DMS153 (cell line): ENCODE results near the gene WDR38.

Experiments used
- DNase-seq: peaks from one replicate; lab custom pipeline; 2025; lab: John Stamatoyannopoulos, UW

WDR38 gene

GRCh38 chr9:124882231-124882630 is 29.0 kb downstream of the WDR38 start:
- DNase-seq: no peak

GRCh38 chr9:124884376-124884775 is 31.1 kb downstream of the WDR38 start:
- no peak for DNase-seq

- DNase-seq: no peak
Measured at GRCh38 chr9:124885551-124885950, 32.3 kb downstream of the WDR38 start.

- DNase-seq: no peak
Measured at GRCh38 chr9:124886461-124886860, 33.2 kb downstream of the WDR38 start.

GRCh38 chr9:124886866-124887492 is 33.7 kb downstream of the WDR38 start:
- no peak for DNase-seq

- DNase-seq: no peak
Measured at GRCh38 chr9:124887832-124888231, 34.6 kb downstream of the WDR38 start.

- no peak for DNase-seq
Measured at GRCh38 chr9:124889006-124889405, 35.7 kb downstream of the WDR38 start.

- DNase-seq: no peak
Measured at GRCh38 chr9:124890179-124890578, 36.9 kb downstream of the WDR38 start.

GRCh38 chr9:124894035-124894740 is 40.9 kb downstream of the WDR38 start:
- no peak for DNase-seq

GRCh38 chr9:124894741-124895170 is 41.5 kb downstream of the WDR38 start:
- DNase-seq: no peak

- DNase-seq: no peak
Measured at GRCh38 chr9:124897570-124898460, 44.6 kb downstream of the WDR38 start.

GRCh38 chr9:124899845-124900244 is 46.6 kb downstream of the WDR38 start:
- no peak for DNase-seq

GRCh38 chr9:124906966-124907365 is 53.7 kb downstream of the WDR38 start:
- no peak for DNase-seq
